ENCODE results near the gene LEP. TPM values are rescaled to one million over a fixed set of nuclear protein-coding genes. Genes with fewer than 3 reads are reported as not detected.
"Not testable (repeated sequence)": the region's sequence is repeated elsewhere in the genome, so short reads cannot be mapped to it uniquely, and the experiment has no call there.

The LEP gene
- polyA plus RNA-seq, 3 donors = 0.12 to 0.13 TPM; not detected in 1

GRCh38 chr7:128287556-128287955 is 46.5 kb downstream of the LEP start:
- H3K4me3 Mint-ChIP-seq = no peak overlapping the region
- Histone ChIP-seq H3K27me3 (ENCODE audit: control insufficient read depth in 2 of 2, insufficient read depth in 2 of 2, low read length in 2 of 2) (no peaks in the 10 kb centered on the region), H3K4me1 (ENCODE audit: control insufficient read depth in 1 of 2, insufficient read depth in 2 of 2, low read length in 2 of 2) (no peaks in the 10 kb centered on the region), H3K27ac (ENCODE audit: low read depth in 1 of 2, low read length in 2 of 2) (no peak overlapping the region), H2AFZ (ENCODE audit: insufficient read depth, low read depth, low read length, poor library complexity, severe bottlenecking) (no peak overlapping the region), H3K36me3 (replicated peaks in 1 of 2; ENCODE audit: control insufficient read depth in 1 of 2, insufficient read depth in 2 of 2, low read length in 2 of 2) (no peaks in the 10 kb centered on the region), H3K79me2 (ENCODE audit: insufficient read depth, low read length) (no peaks in the 10 kb centered on the region), H4K20me1 (ENCODE audit: insufficient read depth, low read length) (no peaks in the 10 kb centered on the region), H3K9ac (ENCODE audit: insufficient read depth, low read length, poor library complexity, severe bottlenecking) (no peak overlapping the region), H3K9me3 (replicated peaks in 1 of 2; ENCODE audit: control insufficient read depth in 1 of 2, insufficient read depth in 1 of 2, low read length in 2 of 2) (peaks cover 0 to 5% of the 10 kb centered on the region in 2 donors), H3K4me3 (replicated peaks in 1 of 3; ENCODE audit: low read depth in 2 of 3, low read length in 3 of 3) (no peak overlapping the region), H3K4me2 (replicated peaks; ENCODE audit: extremely low read depth, low read length, poor library complexity, severe bottlenecking) (no peak overlapping the region)
- H3K9me3 Mint-ChIP-seq = peaks cover 2 to 27% (median 20%) of the 10 kb centered on the region in 7 donors
- intact Hi-C loops (cut with micrococcal nuclease) = no loop called here
- TF ChIP-seq CTCF (IDR thresholded peaks at IDR 0.05) = no peak
- H3K27ac Mint-ChIP-seq = no peak overlapping the region
- DNase-seq = no peak
- no peaks in the 10 kb centered on the region for H3K4me1 Mint-ChIP-seq
- no peaks in the 10 kb centered on the region for H3K27me3 Mint-ChIP-seq (ENCODE audit: low read depth in 3 of 3)
- peaks cover 5 to 19% of the 10 kb centered on the region in 2 donors for H3K36me3 Mint-ChIP-seq
- WGBS (ENCODE audit: insufficient coverage) = no CpG with 5 or more reads among the region's 4 CpGs

- DNase-seq; H3K27me3 ChIP-seq (ENCODE audit: control insufficient read depth in 2 of 2, insufficient read depth in 2 of 2, low read length in 2 of 2); H3K27ac ChIP-seq (ENCODE audit: low read depth in 1 of 2, low read length in 2 of 2); H3K4me3 Mint-ChIP-seq; H3K9me3 Mint-ChIP-seq; H3K4me1 Mint-ChIP-seq; intact Hi-C loops (cut with micrococcal nuclease); H3K4me2 ChIP-seq (replicated peaks; ENCODE audit: extremely low read depth, low read length, poor library complexity, severe bottlenecking); H3K27me3 Mint-ChIP-seq (ENCODE audit: low read depth in 3 of 3); H4K20me1 ChIP-seq (ENCODE audit: insufficient read depth, low read length); H3K4me3 ChIP-seq (replicated peaks in 1 of 3; ENCODE audit: low read depth in 2 of 3, low read length in 3 of 3); H2AFZ ChIP-seq (ENCODE audit: insufficient read depth, low read depth, low read length, poor library complexity, severe bottlenecking); H3K36me3 ChIP-seq (replicated peaks in 1 of 2; ENCODE audit: control insufficient read depth in 1 of 2, insufficient read depth in 2 of 2, low read length in 2 of 2); H3K36me3 Mint-ChIP-seq; H3K4me1 ChIP-seq (ENCODE audit: control insufficient read depth in 1 of 2, insufficient read depth in 2 of 2, low read length in 2 of 2); H3K9me3 ChIP-seq (replicated peaks in 1 of 2; ENCODE audit: control insufficient read depth in 1 of 2, insufficient read depth in 1 of 2, low read length in 2 of 2); H3K9ac ChIP-seq (ENCODE audit: insufficient read depth, low read length, poor library complexity, severe bottlenecking); H3K79me2 ChIP-seq (ENCODE audit: insufficient read depth, low read length): not testable (repeated sequence)
- peak overlapping the region in 5 of 7 donors; percentile 83 to 91 (median 86) for H3K27ac Mint-ChIP-seq
- no CpG with 5 or more reads among the region's 7 CpGs for WGBS (ENCODE audit: insufficient coverage)
Measured at GRCh38 chr7:128298004-128298403, 56.9 kb downstream of the LEP start.
